Measurements from ENCODE around the gene CDCP1.

DNA sequence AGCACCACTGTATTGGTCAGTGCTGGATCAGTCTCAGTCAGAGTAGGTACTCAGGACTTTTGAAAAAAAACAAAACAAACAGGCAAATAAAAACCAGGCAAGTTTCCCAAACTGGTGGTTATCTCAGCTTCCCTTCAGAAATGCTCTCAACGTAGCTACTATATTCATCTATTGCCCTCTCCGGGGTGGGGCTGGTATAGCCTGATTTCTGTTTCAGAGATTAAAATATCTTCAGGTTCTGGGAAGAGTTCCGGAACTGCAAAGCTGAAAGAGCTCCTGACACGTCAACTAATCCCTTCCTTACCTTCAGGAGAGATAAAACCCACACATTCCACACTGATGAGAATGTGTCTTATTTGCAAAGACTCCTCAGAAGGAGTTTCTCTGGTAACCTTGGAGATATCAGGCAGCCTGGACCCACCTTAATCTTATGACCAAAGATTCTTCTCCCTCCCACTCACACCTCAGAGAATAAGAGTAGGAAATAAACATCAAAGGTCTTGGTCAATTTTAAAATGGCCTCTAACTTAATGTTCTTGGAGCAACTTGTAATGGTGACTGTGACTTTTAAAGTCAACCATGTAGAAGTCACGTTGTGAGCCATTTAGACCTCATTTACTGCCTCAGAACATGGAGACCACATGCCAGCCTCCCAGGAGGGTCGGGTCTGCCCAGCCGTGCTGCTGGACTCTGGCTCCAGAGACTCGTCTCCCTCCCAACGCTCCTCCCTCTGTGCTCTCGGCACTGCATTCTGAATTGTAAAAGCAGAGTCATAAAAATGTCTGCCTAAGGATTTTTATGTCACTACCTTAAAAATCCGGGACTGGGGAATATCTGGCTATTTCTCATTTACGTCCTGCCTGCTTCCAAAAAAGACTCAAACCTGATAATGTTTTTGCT is 53.8 kb downstream of the CDCP1 start:
- TF ChIP-seq CTCF (IDR thresholded peaks at IDR 0.05; ENCODE audit: insufficient read depth, low read length) (no peak), SPI1 (IDR thresholded peaks at IDR 0.05; ENCODE audit: borderline replicate concordance, low read depth) (no peak), POLR2AphosphoS5 (IDR thresholded peaks at IDR 0.05; ENCODE audit: low read depth) (no peak), REST (IDR thresholded peaks at IDR 0.05; ENCODE audit: insufficient replicate concordance, low read depth) (no peak), GABPA (IDR thresholded peaks at IDR 0.05; ENCODE audit: low read depth) (no peak)
